Stimulated activated CD4-positive, alpha-beta T cell treated with anti-CD3 and anti-CD28 coated beads, TNF-alpha, amount 100 ng/mL, for 4 hours (primary cell): ENCODE measurements around the gene IQCB1.
"Not testable (repeated sequence)": the region's sequence is repeated elsewhere in the genome, so short reads cannot be mapped to it uniquely, and the experiment has no call there.

Experiments
- DNase-seq, 3 experiments: peaks; one replicate each; pipeline ENCODE4 v3.0.0-alpha.2; 2020; ENCODE audit warnings: low read depth in 3 of 3

The IQCB1 gene, protein sequence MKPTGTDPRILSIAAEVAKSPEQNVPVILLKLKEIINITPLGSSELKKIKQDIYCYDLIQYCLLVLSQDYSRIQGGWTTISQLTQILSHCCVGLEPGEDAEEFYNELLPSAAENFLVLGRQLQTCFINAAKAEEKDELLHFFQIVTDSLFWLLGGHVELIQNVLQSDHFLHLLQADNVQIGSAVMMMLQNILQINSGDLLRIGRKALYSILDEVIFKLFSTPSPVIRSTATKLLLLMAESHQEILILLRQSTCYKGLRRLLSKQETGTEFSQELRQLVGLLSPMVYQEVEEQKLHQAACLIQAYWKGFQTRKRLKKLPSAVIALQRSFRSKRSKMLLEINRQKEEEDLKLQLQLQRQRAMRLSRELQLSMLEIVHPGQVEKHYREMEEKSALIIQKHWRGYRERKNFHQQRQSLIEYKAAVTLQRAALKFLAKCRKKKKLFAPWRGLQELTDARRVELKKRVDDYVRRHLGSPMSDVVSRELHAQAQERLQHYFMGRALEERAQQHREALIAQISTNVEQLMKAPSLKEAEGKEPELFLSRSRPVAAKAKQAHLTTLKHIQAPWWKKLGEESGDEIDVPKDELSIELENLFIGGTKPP

GRCh38 chr3:121834671-121835464, at the start of gene IQCB1, which contains the start of gene EAF2:
IQCB1 (minus strand) TSS chr3:121835060; CDS start chr3:121828960, 6,100 bp downstream.
EAF2 (plus strand) TSS chr3:121835209; CDS start chr3:121835286, 77 bp downstream.
- DNase-seq: peak; percentile 86 to 94 (median 92)

GRCh38 chr3:121883507-121883906, 48.6 kb upstream of the IQCB1 start:
- no peak for DNase-seq

GRCh38 chr3:121878411-121878810, 43.6 kb upstream of the IQCB1 start:
- no peak for DNase-seq

GRCh38 chr3:121871430-121871829, 36.6 kb upstream of the IQCB1 start:
- no peak for DNase-seq

GRCh38 chr3:121870717-121871116, 35.9 kb upstream of the IQCB1 start:
- no peak for DNase-seq

- no peak for DNase-seq
Measured at GRCh38 chr3:121869736-121870135, 34.9 kb upstream of the IQCB1 start.

- no peak for DNase-seq
Measured at GRCh38 chr3:121863801-121864200, 28.9 kb upstream of the IQCB1 start.

DNA sequence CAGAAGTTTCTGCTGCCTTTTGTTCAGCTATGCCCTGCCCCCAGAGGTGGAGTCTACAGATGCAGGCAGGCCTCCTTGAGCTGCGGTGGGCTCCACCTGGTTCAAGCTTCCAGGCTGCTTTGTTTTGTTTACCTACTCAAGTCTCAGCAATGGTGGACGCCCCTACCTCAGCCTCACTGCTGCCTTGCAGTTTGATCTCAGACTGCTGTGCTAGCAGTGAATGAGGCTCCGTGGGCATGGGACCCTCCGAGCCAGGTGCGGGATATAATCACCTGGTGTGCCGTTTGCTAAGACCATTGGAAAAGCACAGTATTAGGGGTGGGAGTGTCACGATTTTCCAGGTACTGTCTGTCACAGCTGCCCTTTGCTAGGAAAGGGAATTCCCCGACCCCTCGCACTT, 28.4 kb upstream of the IQCB1 start:
- DNase-seq: not testable (repeated sequence)

DNA sequence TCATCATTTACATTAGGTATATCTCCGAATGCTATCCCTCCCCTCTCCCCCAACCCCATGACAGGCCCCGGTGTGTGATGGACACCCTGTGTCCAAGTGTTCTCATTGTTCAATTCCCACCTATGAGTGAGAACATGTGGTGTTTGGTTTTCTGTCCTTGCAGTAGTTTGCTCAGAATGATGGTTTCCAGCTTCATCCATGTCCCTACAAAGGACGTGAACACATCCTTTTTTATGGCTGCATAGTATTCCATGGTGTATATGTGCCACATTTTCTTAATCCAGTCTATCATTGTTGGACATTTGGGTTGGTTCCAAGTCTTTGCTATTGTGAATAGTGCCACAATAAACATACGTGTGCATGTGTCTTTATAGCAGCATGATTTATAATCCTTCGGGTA, 22.9 kb upstream of the IQCB1 start:
- DNase-seq: not testable (repeated sequence)

DNA sequence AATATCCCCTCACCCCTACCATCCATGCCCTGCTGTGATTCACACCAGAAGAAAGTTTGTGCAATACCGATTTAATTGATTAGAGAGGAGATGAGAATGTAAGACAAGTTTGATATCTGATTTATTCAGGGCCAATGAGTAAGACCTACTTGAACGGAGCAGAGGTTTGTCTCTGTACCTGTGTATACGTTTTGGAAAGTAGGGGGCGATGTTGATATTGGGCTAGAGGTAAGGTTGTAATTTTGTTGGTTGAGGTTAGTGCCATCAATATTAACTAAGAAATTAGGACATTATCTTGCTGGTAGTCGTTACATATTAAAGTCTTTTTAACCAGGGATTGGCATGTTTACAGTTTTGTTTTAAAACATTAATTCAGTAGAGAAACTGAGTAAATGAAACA, 20.7 kb upstream of the IQCB1 start:
- no peak for DNase-seq

- no peak for DNase-seq
Measured at GRCh38 chr3:121852256-121852655, 17.4 kb upstream of the IQCB1 start.

DNA sequence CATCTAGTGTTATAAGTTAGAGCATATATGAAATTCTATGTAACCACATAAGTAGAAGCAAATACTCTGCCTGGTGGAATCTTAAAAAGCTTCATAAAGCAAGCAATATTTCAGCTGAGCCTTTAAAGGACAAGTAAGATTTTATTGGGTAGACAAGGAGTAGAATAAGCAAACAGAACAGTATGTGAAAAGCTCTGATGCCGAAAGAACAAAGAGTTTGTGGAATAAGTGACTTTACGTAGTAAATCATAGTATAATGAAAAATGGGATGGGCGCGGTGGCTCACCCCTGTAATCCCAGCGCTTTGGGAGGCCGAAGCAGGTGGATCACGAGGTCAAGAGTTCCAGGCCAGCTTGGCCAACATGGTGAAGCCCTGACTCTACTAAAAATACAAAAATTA, 10.0 kb upstream of the IQCB1 start:
- no peak for DNase-seq

GRCh38 chr3:121839962-121840361, 5.1 kb upstream of the IQCB1 start:
- no peak for DNase-seq

DNA sequence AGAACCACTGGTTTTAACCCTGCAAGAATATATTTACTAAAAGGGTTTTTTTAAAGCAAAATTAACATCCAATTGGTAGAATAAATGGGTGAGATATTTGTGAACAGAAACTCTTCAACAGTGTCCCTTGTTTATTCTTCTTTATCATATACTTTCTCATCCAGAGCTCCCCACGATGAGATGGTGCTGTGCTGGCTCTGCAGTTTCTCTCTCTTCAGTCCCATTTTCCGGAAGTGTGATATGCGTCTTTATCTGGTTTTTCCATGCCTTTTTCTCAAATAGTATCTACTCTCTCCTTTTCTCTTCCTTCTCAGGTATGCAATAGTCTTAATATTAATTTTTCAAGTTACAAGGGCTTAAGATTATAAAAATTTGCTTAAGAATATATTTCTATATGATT, 1.6 kb upstream of the IQCB1 start:
- DNase-seq: no peak

- DNase-seq: no peak
Measured at GRCh38 chr3:121836064-121836463, 1.2 kb upstream of the IQCB1 start.

- no peak for DNase-seq
Measured at GRCh38 chr3:121835465-121835801, 573 bp upstream of the IQCB1 start.

DNA sequence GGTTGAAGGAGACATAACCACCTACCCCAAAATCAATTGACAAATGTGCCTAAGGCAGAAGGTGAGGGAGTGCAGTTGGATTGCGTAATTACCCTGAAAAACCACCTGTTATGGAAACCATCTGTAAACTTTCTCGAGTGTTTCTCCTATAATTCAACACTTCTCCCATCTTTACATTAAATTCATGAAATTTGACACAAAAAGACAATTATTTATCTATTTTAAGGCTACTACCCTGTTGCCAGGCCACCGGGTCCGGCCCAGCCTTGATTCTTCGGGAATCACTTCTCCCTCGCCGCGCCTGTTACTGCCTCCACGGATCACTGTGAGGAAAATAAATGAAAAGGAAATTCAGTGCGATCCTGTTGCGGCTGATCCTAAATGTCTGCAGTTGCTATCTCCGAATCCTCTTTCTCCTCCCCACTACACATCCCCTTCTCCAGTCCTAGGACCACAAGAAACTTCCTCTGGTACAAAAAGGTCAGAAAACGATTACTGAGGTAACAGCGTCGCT, 646 bp downstream of the IQCB1 start:
- peak in 1 of 3 experiments; percentile 4 for DNase-seq

DNA sequence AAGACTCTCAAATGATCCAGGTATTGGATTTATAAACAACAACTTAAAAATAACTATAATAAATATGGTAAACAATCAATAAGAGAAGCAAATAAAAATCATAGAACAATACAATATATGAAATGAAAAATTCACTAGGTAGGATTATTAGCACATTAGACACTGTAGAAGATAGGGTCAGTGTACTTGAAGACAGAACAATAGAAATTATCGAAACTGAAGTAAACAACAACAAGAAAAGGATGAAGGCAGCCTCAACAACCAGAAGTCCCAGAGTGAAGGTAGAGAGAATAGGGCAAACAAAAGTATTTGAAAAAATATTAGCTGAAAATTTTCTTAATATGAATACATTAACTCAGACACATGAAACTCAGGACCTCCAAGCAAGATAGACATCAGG, 11.9 kb downstream of the IQCB1 start:
- no peak for DNase-seq

DNA sequence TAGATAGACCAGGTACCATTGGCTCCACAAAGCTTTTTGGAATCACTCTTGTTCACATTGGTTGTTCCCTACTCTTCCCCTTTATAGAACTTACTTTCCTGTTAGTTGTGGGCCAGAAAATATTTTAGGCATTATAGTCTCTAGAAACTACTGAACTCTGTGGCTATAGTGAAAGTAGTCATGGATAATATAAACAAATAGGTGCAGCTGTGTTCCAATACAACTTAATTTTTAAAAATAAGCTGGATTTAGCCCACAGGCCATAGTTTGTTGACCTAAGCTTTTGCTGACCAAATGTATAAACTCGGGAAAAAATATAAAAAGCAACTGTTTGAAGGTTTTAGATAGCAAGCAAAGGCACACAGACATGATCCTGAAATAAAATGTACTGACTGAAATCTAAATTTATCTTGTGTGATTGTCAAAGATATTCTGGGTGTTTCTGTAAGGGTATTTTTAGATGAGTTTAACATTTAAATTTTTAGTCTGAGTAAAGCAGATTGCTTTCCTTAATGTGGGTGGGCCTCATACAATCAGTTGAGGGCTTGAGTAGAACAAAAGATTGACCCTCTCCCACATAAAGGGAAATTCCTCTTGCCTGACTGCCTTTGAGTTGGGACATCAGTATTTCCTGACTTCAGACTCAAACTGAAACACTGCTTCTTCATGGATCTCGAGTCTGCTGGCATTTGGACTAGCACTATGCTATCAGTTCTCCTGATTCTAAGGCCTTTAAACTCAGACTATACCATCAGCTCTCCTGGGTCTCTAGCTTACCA, 13.2 kb downstream of the IQCB1 start:
- DNase-seq: no peak

DNA sequence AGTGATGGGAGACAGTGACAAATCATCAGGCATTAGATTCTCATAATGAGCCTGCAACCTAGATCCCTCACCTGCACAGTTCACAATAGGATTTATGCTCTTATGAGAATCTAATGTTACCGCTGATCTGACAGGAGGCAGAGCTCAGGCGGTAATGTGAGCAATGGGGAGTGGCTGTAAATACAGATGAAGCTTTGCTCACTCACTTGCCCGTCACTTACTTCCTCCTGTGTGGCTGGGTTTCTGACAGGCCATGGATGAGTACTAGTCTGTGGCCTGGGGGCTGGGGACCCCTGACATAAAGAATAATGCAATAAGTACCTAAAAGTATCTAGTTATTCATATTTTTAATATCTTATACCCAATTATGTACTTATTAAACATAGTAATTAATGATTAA, 15.6 kb downstream of the IQCB1 start:
- no peak for DNase-seq

DNA sequence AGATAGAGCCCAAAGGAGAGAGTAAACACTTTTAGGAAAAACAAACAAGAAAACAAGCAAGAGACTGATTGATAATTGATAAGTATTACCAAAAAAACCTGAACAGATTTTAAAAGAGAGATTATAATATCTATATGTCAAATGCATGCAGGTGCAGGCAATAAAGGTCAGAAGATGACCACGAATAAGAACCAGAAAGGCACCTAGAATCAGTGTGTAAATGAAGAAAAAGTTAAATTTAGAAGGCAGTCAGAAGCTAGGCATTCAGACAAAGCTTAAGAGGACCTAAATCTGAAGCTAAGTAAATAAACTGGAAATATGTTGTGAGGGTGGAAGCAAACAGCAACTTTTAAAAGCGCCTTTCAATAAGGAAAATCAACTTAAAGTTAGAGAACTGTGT, 16.3 kb downstream of the IQCB1 start:
- no peak for DNase-seq

- DNase-seq: no peak
Measured at GRCh38 chr3:121817753-121818152, 17.1 kb downstream of the IQCB1 start.
